ENCODE results near the gene AOPEP.

AOPEP gene

GRCh38 chr9:94981723-94982090, 255.2 kb downstream of the AOPEP start:
- H3K27ac ChIP-seq (ENCODE audit: low read depth, low read length): no peak overlapping the region
- H2AFZ ChIP-seq (ENCODE audit: low read depth, low read length, severe bottlenecking): no peak overlapping the region
- no peak overlapping the region for H3K9ac ChIP-seq (ENCODE audit: low read length)
- H4K20me1 ChIP-seq (ENCODE audit: low read depth, low read length): no peaks in the 10 kb centered on the region
- no peak overlapping the region for H3K4me2 ChIP-seq (ENCODE audit: low read depth, low read length, poor library complexity, severe bottlenecking)
- no peaks in the 10 kb centered on the region for H3K79me2 ChIP-seq (ENCODE audit: insufficient read depth, low read length)
- no peaks in the 10 kb centered on the region for H3K36me3 ChIP-seq (ENCODE audit: low read length)
- no peaks in the 10 kb centered on the region for H3F3A ChIP-seq (ENCODE audit: insufficient read depth)
- H3K4me3 ChIP-seq (ENCODE audit: insufficient read depth, low read length, poor library complexity, severe bottlenecking): no peak overlapping the region
- H3K27me3 ChIP-seq (ENCODE audit: low read length): no peaks in the 10 kb centered on the region
- TF ChIP-seq EZH2phosphoT487 (conservative IDR thresholded peaks at IDR 0.05; ENCODE audit: low read length): no peak
- TF ChIP-seq CTCF (IDR thresholded peaks at IDR 0.05; ENCODE audit: insufficient read depth, low read length, poor library complexity, severe bottlenecking): no peak
- no peaks in the 10 kb centered on the region for H3K9me2 ChIP-seq (replicated peaks; ENCODE audit: insufficient read depth, low read length)
- H3K9me3 ChIP-seq (ENCODE audit: insufficient read depth, low read length): no peaks in the 10 kb centered on the region

GRCh38 chr9:94982211-94982610, 255.7 kb downstream of the AOPEP start:
- Histone ChIP-seq H3K36me3 (ENCODE audit: low read length) (no peaks in the 10 kb centered on the region), H3F3A (ENCODE audit: insufficient read depth) (no peaks in the 10 kb centered on the region), H3K9me2 (replicated peaks; ENCODE audit: insufficient read depth, low read length) (no peaks in the 10 kb centered on the region), H3K27me3 (ENCODE audit: low read length) (no peaks in the 10 kb centered on the region), H3K4me3 (ENCODE audit: insufficient read depth, low read length, poor library complexity, severe bottlenecking) (no peak overlapping the region), H3K9me3 (ENCODE audit: insufficient read depth, low read length) (no peaks in the 10 kb centered on the region), H3K27ac (ENCODE audit: low read depth, low read length) (no peak overlapping the region), H4K20me1 (ENCODE audit: low read depth, low read length) (no peaks in the 10 kb centered on the region), H2AFZ (ENCODE audit: low read depth, low read length, severe bottlenecking) (no peak overlapping the region), H3K79me2 (ENCODE audit: insufficient read depth, low read length) (no peaks in the 10 kb centered on the region), H3K4me2 (ENCODE audit: low read depth, low read length, poor library complexity, severe bottlenecking) (no peak overlapping the region), H3K9ac (ENCODE audit: low read length) (no peak overlapping the region)
- TF ChIP-seq EZH2phosphoT487 (conservative IDR thresholded peaks at IDR 0.05; ENCODE audit: low read length): no peak
- no peak for TF ChIP-seq CTCF (IDR thresholded peaks at IDR 0.05; ENCODE audit: insufficient read depth, low read length, poor library complexity, severe bottlenecking)

GRCh38 chr9:94983552-94983951, 257.1 kb downstream of the AOPEP start:
- Histone ChIP-seq H3K4me2 (ENCODE audit: low read depth, low read length, poor library complexity, severe bottlenecking) (no peak overlapping the region), H3K9ac (ENCODE audit: low read length) (no peak overlapping the region), H3K4me3 (ENCODE audit: insufficient read depth, low read length, poor library complexity, severe bottlenecking) (no peak overlapping the region), H3K27ac (ENCODE audit: low read depth, low read length) (no peak overlapping the region), H4K20me1 (ENCODE audit: low read depth, low read length) (no peaks in the 10 kb centered on the region), H3K27me3 (ENCODE audit: low read length) (no peaks in the 10 kb centered on the region), H2AFZ (ENCODE audit: low read depth, low read length, severe bottlenecking) (no peak overlapping the region), H3K9me3 (ENCODE audit: insufficient read depth, low read length) (no peaks in the 10 kb centered on the region), H3F3A (ENCODE audit: insufficient read depth) (no peaks in the 10 kb centered on the region), H3K79me2 (ENCODE audit: insufficient read depth, low read length) (no peaks in the 10 kb centered on the region), H3K9me2 (replicated peaks; ENCODE audit: insufficient read depth, low read length) (no peaks in the 10 kb centered on the region), H3K36me3 (ENCODE audit: low read length) (no peaks in the 10 kb centered on the region)
- TF ChIP-seq CTCF (IDR thresholded peaks at IDR 0.05; ENCODE audit: insufficient read depth, low read length, poor library complexity, severe bottlenecking): no peak
- TF ChIP-seq EZH2phosphoT487 (conservative IDR thresholded peaks at IDR 0.05; ENCODE audit: low read length): no peak

Measured in SU-DHL-6 (cell line).